GM18907 (cell line): ENCODE data around the gene NR2C1.
"Not testable (repeated sequence)": the region's sequence is repeated elsewhere in the genome, so short reads cannot be mapped to it uniquely, and the experiment has no call there.

Experiments used
- ATAC-seq: cut with Tn5 transposase; IDR thresholded peaks from one replicate; pipeline ENCODE4 v1.9.1; 2021; ENCODE audit warnings: mild to moderate bottlenecking, moderate library complexity; ENCODE audit not compliant: unreplicated experiment

The NR2C1 gene

DNA sequence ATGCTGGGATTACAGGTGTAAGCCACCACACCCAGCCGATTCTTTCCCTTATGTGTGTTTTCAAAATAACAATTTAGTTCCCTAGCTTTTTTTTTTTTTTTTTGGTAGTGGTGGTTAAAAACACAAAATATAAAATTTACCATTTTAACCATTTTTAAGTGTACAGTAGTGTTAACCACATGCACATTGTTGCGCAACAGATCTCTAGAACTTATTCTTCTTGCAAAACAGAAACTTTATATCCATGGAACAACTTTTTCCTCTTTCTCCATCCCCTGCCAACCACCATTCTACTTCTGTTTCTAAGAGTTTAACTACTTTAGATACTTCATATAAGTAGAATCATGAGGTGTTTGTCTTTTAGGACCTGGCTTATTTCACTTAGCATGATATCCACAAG, 68.8 kb downstream of the NR2C1 start:
- ATAC-seq = no peak

DNA sequence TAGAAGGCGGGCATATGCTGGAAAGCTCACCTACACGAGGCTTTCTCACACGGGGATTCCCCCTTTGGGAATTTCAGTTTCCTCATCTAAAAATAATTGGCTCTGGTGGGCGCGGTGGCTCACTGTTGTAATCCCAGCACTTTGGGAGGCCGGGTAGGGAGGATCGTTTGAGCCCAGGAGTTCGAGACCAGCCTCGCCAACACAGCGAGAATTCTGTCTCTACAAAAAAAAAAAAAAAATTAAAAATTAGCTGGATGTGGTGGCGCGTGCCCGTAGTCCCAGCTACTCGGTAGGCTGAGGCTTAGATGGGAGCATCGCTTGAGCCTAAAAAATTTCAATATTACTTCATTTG, 69.5 kb downstream of the NR2C1 start:
- peak; percentile 2 for ATAC-seq

DNA sequence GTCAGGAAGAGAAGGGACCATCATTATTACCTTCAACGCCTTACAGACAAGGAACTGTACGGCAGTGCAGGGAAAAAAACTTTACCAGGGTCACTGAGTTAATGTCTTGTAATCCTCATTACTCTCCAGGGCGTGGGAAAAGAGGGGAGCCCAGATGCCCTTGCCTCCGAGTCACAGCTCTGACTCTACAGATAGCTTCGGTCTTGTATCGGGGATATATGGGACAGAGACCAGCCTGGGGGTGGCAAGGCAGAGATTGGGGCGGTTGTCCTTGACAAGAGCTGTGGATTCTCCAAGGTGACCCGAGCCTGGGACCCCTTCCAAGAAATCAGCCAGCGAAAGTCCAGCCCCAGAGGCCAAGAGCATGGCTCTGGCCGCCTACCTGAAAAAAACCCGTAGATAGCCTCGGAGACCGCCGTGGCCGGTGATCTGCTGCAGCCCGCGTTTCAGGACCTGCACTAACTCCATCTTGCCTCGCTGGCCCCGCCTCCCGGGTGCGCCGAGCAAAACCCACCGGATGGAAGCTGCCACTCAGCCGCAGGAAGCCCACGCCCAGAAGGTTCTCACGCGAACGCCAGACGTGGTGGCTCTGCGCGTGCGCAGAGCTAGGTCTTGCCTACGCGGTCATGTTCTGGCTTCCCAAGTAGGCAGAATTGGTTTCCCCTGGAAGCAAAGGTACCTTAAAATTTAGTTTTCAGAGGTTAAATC, 70.1 kb downstream of the NR2C1 start, which contains the start of gene NDUFA12:
Gene NDUFA12 (minus strand): TSS at position 485 of the 708 bp plus-strand sequence. CDS start 17 bp downstream, at position 468.
- peak; percentile 99 for ATAC-seq

DNA sequence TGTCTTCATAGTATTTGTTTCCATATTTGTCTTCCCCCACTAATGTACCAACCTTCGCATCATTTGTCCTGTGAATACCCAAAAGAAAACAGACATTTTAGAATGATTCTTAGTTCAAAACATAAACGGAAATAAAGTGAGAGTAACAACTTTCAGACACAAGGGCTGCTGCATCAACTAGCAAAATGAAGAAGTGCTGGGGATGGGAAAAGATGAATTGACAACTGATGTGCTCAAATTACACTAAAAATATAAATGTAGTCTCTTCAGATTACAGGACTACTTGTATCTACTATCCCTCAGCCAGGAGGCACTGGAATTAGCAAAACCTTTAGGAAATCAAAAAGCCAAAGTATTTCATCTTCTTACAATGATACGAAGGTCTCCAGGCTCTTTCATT, 70.7 kb downstream of the NR2C1 start:
- ATAC-seq = no peak

DNA sequence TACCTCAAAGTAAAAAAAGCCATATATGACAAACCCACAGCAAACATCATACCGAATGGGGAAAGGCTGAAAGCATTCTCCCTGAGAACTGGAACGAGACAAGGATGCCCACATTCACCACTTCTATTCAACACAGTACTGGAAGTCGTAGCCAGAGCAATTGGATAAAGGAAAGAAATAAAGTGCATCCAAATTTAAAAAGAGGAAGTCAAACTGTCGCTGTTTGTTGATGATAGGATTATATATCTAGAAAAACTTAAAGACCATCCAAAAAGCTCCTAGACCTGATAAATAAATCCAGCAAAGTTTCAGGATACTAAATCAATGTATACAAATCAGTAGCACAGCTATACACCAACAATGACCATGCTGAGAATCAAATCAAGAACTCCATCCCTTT, 75.1 kb downstream of the NR2C1 start:
- ATAC-seq = no peak

DNA sequence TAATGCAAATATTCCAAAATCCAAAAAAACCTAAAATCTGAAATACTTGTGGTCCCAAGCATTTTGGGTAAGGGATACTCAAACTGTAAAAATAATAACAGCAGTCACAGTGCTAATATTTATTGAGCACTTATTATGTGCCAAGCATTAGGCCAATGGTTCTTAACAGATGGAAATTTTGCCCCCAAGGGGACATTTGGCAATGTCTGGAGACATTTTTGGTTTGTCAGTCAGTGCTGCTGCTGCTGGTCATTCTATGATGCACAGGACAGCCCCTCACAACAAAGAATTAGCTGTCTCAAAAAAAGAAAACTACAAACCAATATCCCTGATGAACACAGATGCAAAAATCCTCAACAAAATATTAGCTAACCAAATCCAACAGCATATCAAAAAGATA, 75.7 kb downstream of the NR2C1 start:
- ATAC-seq = no peak

DNA sequence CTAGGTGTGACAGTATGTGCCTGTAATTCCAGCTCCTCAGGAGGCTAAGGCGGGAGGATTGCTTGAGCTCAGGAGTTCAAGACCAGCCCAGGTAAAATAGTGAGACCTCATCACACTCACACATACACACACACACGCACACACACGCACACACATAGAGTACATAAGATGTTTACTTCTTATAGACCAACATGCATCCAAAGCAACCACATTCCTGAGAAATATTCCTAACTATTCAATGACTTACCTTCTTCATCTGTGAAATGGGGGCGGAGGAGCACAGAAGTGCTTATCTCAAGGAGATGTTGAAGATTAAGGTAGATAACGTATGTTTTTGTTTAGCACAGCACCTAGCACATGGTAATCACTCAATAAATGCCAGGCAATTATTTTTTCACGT, 76.4 kb downstream of the NR2C1 start:
- no peak for ATAC-seq

DNA sequence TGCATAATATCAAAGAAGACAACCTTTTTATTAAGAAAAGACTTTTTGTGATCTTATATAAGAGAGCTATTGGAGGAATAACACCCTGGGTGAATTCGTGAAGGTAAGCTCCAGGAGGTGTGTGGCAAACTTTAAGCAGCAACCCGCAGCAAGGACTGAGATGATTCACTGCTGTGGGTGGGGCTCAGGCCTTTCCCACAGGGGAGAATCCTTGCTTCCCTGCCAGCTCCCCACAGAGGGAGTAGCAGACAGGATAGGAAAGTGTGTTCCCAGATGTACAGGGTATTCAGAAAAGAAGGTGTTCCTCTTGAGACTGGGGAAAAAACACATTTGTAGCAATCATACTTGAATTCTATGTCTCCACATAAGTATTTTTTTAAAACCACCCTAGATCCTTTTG, 79.1 kb downstream of the NR2C1 start:
- no peak for ATAC-seq

DNA sequence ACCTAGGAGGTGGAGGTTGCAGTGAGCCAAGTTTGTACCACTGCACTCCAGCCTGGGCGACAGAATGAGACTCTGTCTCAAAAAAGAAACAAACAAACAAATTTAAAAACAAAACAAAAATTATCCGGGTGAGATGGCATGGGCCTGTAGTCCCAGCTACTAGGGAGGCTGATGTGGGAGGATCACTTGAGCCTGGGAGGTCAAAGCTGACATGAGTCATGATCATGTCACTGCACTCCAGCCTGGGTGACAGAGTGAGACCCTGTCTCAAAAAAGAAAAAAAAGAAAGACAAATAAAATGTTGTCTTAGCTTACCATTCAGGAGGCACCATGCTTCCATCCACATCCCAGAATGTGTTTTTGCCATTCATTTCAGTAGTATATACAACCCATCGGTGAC, 79.6 kb downstream of the NR2C1 start:
- ATAC-seq = not testable (repeated sequence)

DNA sequence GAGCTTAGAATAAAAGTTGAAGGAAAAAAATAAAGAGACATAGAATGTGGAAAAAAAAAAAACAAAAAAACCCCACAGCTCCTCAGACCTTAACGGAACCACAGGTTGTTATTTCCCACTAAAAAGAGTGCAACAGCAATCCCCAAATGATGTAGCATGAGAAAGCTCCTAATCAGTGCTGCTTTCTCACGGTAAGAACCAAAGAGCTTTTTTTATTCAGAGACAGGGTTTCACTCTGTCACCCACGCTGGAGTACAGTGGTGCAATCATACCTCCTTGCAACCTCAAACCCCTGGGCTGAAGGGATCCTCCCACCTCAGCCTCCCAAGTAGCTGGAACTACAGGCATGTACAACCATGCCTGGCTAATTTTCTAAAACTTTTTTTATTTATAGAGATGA, 83.2 kb downstream of the NR2C1 start:
- ATAC-seq = no peak

DNA sequence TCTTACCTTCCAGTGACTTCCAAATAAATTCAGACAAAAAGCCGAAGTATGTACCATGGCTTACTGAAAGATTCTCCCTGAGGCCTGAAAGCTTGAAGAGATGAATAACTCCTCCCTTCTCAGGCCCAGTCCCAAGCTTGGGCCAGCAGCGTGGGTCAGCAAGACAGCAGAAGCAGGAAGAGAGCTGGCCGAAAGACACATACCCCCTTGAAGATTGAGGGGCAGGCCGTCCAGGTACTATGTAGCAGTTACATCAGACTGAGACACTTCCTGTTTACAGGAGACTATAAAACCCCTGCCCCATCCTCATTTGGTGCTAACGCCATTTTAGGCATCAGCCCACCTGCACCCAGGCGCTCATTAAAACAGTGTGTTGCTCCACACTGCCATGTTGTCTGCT, 84.9 kb downstream of the NR2C1 start:
- no peak for ATAC-seq

DNA sequence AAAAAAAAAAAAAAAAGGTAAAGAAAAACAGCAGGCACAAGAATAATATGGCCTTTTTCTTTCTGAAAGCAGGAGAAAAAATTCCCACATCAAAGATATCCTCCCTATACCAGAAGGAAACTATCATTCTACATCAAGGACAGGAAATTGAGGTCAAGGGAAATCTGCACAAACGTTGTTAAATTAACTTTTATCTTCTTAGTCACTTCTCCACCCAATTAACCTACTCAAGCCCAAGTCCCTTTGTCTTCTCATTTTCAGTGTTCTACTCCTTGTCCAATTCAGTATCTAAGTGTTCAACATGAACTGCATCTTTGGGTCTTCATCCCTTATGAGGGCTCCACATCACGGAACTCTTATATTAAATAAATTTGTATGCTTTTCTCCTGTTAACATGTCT, 85.6 kb downstream of the NR2C1 start:
- ATAC-seq = no peak

DNA sequence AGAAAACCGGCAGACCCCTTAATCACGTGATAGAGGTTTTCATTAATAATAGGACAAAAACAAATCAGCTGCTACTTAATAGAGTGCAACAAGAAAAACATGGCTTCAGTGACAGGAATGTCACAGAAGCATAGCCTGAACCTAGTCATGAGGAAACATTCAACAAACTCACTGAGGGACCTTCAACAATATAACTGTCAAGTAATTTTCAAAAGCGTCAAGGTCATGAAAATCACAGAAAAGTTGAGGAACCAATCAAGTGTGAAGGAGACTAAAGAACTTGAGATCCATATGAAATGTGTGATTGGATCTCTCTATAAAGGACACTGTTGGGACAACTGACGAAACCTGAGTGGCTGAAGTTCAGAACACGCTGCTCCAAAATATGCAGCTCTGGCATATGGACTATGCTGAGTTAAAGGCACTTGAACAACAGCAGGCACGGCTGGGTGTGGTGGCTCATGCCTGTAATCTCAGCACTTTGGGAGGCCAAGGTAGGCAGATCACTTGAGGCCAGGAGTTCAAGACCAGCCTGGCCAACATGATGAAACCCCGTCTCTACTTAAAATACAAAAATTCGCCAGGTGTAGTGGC, 86.2 kb downstream of the NR2C1 start:
- ATAC-seq = no peak

DNA sequence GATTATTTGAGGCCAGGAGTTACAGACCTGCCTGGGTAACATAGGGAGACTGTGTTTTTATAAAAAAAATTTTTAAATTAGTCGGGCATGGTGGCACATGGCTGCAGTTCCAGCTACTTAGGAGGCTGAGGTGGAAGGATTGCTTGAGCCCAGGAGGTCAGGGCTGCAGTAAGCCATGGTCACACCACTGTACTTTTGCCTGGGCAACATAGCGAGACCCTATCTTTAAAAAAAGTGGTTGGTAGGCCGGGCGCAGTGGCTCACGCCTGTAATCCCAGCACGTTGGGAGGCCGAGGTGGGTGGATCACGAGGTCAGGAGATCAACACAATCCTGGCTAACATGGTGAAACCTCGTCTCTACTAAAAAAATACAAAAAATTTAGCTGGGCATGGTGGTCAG, 88.3 kb downstream of the NR2C1 start:
- ATAC-seq = not testable (repeated sequence)

DNA sequence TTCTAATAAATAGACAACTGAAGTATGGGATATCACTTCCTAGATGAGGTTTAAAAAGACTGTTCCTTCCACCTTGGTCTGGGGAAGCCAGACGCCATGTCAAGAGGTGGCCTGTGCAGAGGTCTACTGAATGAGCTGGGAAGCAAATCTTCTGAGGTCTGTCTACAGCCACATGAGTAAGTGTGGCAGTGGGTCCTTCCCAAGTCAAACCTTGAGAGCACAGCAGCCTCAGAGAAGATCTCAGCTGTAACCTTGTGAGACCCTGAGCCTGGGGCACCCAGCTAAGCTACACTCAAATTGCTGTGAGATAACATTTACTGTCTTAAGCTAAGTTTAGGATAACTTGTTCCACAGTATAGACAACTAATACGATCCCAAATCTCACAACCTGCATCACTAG, 90.1 kb downstream of the NR2C1 start:
- ATAC-seq = no peak

DNA sequence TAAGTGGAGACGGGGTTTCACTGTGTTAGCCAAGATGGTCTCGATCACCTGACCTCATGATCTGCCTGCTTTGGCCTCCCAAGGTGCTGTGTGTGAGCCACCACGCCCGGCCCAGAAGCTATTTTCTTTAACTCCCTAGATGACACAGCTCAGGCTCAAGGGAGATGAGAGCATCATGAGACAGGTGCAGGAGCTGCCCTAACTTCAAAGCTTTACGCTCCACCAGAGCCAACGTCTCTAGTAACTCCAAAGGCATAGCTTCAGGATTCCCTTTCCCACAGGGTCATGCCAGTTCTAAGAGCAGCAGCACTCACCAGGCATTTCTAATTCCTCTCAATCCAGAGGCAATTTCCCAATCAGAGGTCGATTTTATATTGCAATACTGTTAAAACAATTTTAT, 91.0 kb downstream of the NR2C1 start:
- no peak for ATAC-seq

DNA sequence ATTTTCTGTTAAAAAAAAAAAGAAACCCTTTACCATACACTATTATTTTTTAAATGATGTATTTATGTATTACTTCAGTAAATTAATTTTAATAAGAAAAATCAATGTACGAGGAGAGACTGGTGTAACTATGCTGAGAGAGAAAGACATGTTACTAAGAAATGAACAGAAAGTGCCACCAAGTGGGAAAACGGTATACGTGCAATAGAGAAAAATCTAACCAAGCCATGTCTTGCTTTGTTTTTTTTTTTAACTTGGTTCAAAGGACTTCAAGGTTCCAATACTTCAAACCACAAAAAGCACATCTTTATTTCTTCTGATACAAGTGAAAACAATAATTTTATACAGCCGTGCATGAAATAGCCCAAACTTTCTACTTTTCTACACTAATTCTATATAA, 92.8 kb downstream of the NR2C1 start:
- no peak for ATAC-seq

DNA sequence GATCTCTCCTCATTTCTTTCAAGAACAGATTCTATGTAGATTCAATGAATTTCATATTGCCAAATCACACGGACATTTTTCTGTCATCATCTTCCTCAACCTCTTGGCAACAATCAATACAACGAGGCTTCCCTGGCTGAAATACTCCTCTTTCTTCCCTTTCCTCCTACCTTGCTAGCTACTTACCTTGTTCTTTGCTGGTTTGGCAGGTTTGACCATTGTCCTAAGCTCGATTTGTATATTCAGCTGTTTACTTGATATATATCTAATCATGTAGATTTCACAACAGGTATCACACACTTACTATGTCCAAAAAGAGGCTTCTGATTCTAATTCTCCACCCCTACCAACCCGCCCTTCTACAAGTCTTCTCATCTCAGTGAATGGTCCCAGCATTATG, 93.5 kb downstream of the NR2C1 start:
- no peak for ATAC-seq

DNA sequence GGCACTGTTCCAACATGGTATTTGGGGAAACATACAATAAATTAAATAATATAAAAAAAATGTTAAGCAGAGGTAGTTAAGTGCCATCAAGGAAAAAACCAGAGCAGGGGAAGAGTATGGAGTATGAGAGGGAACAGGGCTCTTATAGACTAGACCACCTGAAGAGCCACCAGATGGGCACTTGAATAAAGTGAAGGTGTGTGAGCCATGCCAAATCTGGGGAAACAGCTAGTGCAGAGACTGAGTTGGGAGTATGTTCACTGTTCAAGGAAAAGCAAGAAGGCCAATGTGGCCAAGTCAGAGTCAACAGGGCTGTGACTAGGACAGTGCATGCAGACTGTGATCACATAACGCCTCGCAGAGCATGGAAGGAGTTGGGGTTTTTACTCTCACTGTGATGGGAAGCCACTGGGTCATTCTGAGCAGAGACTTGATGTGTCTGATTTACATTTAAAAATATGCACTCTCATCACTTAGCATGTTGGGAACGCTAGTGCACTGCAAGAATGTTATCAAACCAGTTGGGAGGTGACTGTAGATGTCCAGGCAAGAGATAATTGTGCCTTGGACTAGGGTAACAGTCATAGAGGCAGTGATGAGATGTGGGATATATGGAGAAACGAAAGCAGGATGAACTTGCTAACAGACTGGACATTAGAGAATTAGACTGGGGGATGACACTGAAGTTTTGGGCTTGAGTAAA, 95.5 kb downstream of the NR2C1 start:
- ATAC-seq = no peak

DNA sequence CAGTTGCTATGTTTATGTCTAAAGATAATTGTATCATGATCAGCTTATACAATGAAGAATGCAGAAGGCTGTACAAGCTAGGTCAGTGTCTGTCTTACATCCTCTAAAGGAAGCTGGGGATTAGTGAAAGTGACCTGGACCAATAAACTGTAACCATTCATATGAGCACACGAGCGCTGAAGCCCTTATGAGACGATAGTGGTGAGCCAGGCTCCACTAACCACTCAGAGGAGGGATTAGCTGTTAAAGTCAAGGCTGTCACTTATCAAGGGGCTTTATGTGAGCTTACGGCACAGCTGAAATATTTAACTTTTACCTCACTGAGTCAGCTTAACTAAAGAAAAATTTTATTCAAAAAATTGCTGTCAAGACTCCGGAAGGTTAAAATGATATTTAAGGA, 100.2 kb downstream of the NR2C1 start:
- no peak for ATAC-seq

DNA sequence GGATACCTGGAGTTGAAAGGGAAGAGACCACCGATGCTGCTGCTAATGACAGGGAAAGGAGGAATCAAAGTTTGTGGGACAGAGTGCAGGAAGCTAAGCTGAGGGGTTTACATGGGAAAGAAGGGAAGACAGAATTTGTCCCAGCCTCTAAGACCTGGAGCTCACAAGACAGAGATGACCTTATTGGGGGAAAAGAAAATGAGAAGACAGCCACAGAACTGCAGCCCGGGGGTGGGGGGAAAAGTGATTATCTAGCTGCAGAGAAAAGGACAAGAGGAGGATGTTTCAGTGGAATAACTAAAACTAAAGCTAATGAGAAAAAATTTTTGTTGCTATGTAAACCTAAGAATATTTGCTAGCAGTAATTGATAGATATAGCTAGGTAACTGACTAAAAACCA, 100.6 kb downstream of the NR2C1 start:
- no peak for ATAC-seq

DNA sequence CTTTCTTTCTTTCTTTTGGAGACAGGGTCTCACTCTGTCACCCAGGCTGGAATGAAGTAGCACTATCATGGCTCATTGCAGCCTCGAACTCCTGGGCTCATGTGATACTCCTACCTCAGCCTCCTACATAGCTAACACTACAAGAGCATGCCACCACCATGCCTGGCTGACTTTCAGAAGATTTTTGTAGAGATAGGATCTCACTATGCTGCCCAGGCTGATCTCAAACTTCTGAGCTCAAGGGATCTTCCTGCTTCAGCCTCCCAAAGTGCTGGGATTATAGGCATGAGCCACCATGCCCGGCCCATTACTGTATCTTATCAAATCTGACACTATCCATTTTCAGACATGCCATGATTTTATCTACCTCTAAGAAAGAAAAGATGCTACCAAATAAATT, 101.5 kb downstream of the NR2C1 start:
- ATAC-seq = no peak
